B cell (primary cell): ENCODE measurements around the gene SLC36A4. TPM values are rescaled to one million over a fixed set of nuclear protein-coding genes. Genes with fewer than 3 reads are reported as not detected.
"Not testable (repeated sequence)": the region's sequence is repeated elsewhere in the genome, so short reads cannot be mapped to it uniquely, and the experiment has no call there.

Experiments
- ATAC-seq: fragments of 200-7000 bp; cut with Tn5 transposase; one replicate; pipeline ENCODE4 v1.10.0; 2021; ENCODE audit warnings: low read depth, mild to moderate bottlenecking, moderate number of reproducible peaks, moderate library complexity
- CTCF ChIA-PET: fragments of 350-600 bp; sonication (Branson Sonifier 250); formaldehyde crosslinking; loops from one replicate; lab custom pipeline; 2021; ENCODE audit warnings: antibody characterized with exemption, inconsistent platforms; lab: Charles Lee
- POLR2A ChIA-PET: fragments of 350-600 bp; sonication (Branson Sonifier 250); formaldehyde crosslinking; loops from one replicate; lab custom pipeline; 2021; ENCODE audit warnings: antibody characterized with exemption; lab: Charles Lee
- DNase-seq: peaks from one replicate; pipeline ENCODE4 v3.0.0; 2013
- H2AFZ ChIP-seq: 2 replicates; pipeline ENCODE4 v1.6.1; 2012; ENCODE audit warnings: mild to moderate bottlenecking, low read depth, low read length; ENCODE audit not compliant: insufficient read depth, poor library complexity, severe bottlenecking
- H3K27ac ChIP-seq, 2 donors: 1 replicate in 1 of 2; 2 replicates in 1 of 2; pipeline ENCODE4 v1.5.1; 2012 to 2013; ENCODE audit warnings: low read length in 2 of 2, mild to moderate bottlenecking in 2 of 2, moderate library complexity in 1 of 2
- H3K27me3 ChIP-seq, 4 experiments: fragments of 200-600 bp in 1 of 4; sonication (generic) in 1 of 4; replicated peaks in 1 of 4; 1 replicate in 2 of 4; 2 replicates in 2 of 4; pipeline versions ENCODE4 v1.6.1 to v1.7.0; 2013 to 2016; ENCODE audit warnings: low read length in 3 of 4, mild to moderate bottlenecking in 2 of 4, mixed read lengths in 1 of 4, moderate library complexity in 1 of 4; ENCODE audit not compliant: insufficient read depth in 4 of 4, control insufficient read depth in 3 of 4; ENCODE audit errors: control extremely low read depth in 1 of 4
- H3K36me3 ChIP-seq, 2 experiments: replicated peaks in 1 of 2; 1 replicate in 1 of 2; 2 replicates in 1 of 2; pipeline versions ENCODE4 v1.6.1 to v1.7.1; 2013; ENCODE audit warnings: low read length in 1 of 2; ENCODE audit not compliant: insufficient read depth in 2 of 2, control insufficient read depth in 1 of 2; ENCODE audit errors: control extremely low read depth in 1 of 2, extremely low read depth in 1 of 2
- H3K4me1 ChIP-seq, 2 donors: fragments of 200-600 bp in 1 of 2; sonication (generic) in 1 of 2; 1 replicate in 1 of 2; 2 replicates in 1 of 2; pipeline versions ENCODE4 v1.5.1 to v1.6.1; 2013 to 2017; ENCODE audit warnings: low read length in 2 of 2; ENCODE audit not compliant: control insufficient read depth in 2 of 2, insufficient read depth in 2 of 2
- H3K4me2 ChIP-seq: replicated peaks from 2 replicates; pipeline ENCODE3; 2012; ENCODE audit warnings: mild to moderate bottlenecking, low read depth, low read length; ENCODE audit not compliant: poor library complexity, severe bottlenecking
- H3K4me3 ChIP-seq, 5 experiments: fragments of 200-600 bp in 1 of 5; sonication (generic) in 1 of 5; 1 replicate in 3 of 5; 2 replicates in 2 of 5; pipeline versions ENCODE4 v1.5.1 to v1.7.0; 2011 to 2016; ENCODE audit warnings: low read length in 4 of 5, mild to moderate bottlenecking in 4 of 5, low read depth in 2 of 5, control low read depth in 1 of 5, moderate library complexity in 1 of 5; ENCODE audit not compliant: insufficient read depth in 1 of 5; ENCODE audit errors: control extremely low read depth in 1 of 5, extremely low read depth in 1 of 5
- H3K79me2 ChIP-seq: fragments of 200-600 bp; sonication (generic); one replicate; pipeline ENCODE4 v1.6.0; 2016; ENCODE audit warnings: low read length; ENCODE audit not compliant: control insufficient read depth, insufficient read depth
- H3K9ac ChIP-seq: fragments of 200-600 bp; sonication (generic); 2 replicates; pipeline ENCODE4 v1.6.1; 2017; ENCODE audit warnings: mild to moderate bottlenecking, low read length, moderate library complexity
- H3K9me3 ChIP-seq, 3 donors: one replicate each; pipeline versions ENCODE4 v1.6.1 to v1.7.1; 2013; ENCODE audit warnings: low read length in 2 of 3; ENCODE audit not compliant: control insufficient read depth in 2 of 3, insufficient read depth in 1 of 3; ENCODE audit errors: control extremely low read depth in 1 of 3
- H4K20me1 ChIP-seq: 2 replicates; pipeline ENCODE4 v1.6.0; 2012; ENCODE audit warnings: mild to moderate bottlenecking, low read length; ENCODE audit not compliant: insufficient read depth, control insufficient read depth, poor library complexity, severe bottlenecking
- H3K27ac Mint-ChIP-seq: one replicate; pipeline ENCODE4 v1.8.0; 2021; ENCODE audit warnings: mixed read lengths
- H3K27me3 Mint-ChIP-seq: one replicate; pipeline ENCODE4 v1.8.0; 2021; ENCODE audit warnings: mixed read lengths
- H3K4me1 Mint-ChIP-seq: one replicate; pipeline ENCODE4 v1.8.0; 2021; ENCODE audit warnings: mixed read lengths
- H3K4me3 Mint-ChIP-seq: one replicate; pipeline ENCODE4 v1.8.0; 2021; ENCODE audit warnings: mixed read lengths
- H3K9me3 Mint-ChIP-seq: one replicate; pipeline ENCODE4 v1.8.0; 2022; ENCODE audit warnings: mixed read lengths; ENCODE audit not compliant: insufficient read depth
- EZH2 ChIP-seq: IDR thresholded peaks from 2 replicates; pipeline ENCODE4 v1.6.1; 2012; ENCODE audit warnings: borderline replicate concordance, low read depth, mild to moderate bottlenecking, moderate library complexity, low read length; ENCODE audit not compliant: insufficient read depth, poor library complexity, severe bottlenecking
- WGBS: methylation state at CpG from one replicate; pipeline ENCODE4 v1.1.5; 2013; ENCODE audit warnings: missing lambda C conversion rate; ENCODE audit not compliant: insufficient coverage; 5-methylcytosine and 5-hydroxymethylcytosine counted together
- intact Hi-C: fragments of 100-400 bp; cut with micrococcal nuclease; formaldehyde crosslinking; loops from one replicate; pipeline ENCODE4 v1.10.0; 2022
- polyA plus RNA-seq: library from polyadenylated mRNA; depleted of rRNA; stranded (reverse); fragments of >200 nt; gene quantifications from 2 replicates; pipeline ENCODE4 v1.2.3, GENCODE V29; 2012
- total RNA-seq, 2 donors: library from RNA; stranded (reverse); fragments of 120-200 nt in 1 of 2; gene quantifications; 1 replicate in 1 of 2; 2 replicates in 1 of 2; pipeline versions ENCODE4 v1.2.3 to v1.2.4, GENCODE V29; 2013 to 2022
- TF ChIP-seq, protein P1 (sequence below): fragments of 200-600 bp; IDR thresholded peaks from one replicate; pipeline ENCODE4 v1.8.0; 2022; ENCODE audit warnings: antibody characterized with exemption, mild to moderate bottlenecking

SLC36A4 gene
- total and polyA plus RNA-seq, 2 donors (not counting 1 experiment from before 2014, with no cell fraction given): 8.6 to 28.2 TPM

DNA sequence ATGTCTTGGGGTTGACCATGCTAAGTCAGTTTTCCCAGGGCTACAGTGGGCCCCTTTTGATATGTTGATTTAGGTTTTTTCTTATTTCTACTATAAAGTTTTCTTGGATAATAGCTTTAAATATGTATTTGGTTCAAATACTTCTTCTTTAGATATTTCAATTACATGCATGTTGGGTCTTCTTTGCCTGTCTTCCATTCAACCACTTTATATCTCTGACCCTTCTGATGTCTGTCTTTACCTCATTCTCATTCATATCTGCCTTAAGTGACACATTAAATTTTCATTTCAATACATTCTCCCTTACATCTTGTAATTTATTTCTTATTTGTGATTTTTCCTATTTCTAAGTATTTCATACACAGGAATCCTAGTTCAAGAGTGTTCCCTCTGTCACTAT lies 10.5 kb downstream of the SLC36A4 start:
- Histone ChIP-seq H3K27me3 (no peaks in the 10 kb centered on the region), H2AFZ (no peak overlapping the region), H3K4me1 (no peaks in the 10 kb centered on the region), H3K9me3 (peaks cover 0 to 9% (median 3%) of the 10 kb centered on the region in 3 donors), H3K9ac (no peak overlapping the region), H4K20me1 (peaks cover 9% of the 10 kb centered on the region), H3K79me2 (peaks cover 15% of the 10 kb centered on the region), H3K27ac (no peak overlapping the region), H3K36me3 (peaks cover 5 to 6% of the 10 kb centered on the region in 2 experiments), H3K4me2 (no peak overlapping the region), H3K4me3 (no peak overlapping the region)
- ChIA-PET POLR2A (no interaction called here), CTCF (no interaction called here)
- TF ChIP-seq, protein P1, sequence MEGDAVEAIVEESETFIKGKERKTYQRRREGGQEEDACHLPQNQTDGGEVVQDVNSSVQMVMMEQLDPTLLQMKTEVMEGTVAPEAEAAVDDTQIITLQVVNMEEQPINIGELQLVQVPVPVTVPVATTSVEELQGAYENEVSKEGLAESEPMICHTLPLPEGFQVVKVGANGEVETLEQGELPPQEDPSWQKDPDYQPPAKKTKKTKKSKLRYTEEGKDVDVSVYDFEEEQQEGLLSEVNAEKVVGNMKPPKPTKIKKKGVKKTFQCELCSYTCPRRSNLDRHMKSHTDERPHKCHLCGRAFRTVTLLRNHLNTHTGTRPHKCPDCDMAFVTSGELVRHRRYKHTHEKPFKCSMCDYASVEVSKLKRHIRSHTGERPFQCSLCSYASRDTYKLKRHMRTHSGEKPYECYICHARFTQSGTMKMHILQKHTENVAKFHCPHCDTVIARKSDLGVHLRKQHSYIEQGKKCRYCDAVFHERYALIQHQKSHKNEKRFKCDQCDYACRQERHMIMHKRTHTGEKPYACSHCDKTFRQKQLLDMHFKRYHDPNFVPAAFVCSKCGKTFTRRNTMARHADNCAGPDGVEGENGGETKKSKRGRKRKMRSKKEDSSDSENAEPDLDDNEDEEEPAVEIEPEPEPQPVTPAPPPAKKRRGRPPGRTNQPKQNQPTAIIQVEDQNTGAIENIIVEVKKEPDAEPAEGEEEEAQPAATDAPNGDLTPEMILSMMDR: no peak
- TF ChIP-seq EZH2: no peak
- DNase-seq: no peak
- no peak for ATAC-seq
- intact Hi-C loops: no loop called here
- Mint-ChIP-seq H3K4me3 (no peak overlapping the region), H3K9me3 (peaks cover 6% of the 10 kb centered on the region), H3K27ac (no peak overlapping the region), H3K27me3 (no peaks in the 10 kb centered on the region), H3K4me1 (peaks cover 6% of the 10 kb centered on the region)

DNA sequence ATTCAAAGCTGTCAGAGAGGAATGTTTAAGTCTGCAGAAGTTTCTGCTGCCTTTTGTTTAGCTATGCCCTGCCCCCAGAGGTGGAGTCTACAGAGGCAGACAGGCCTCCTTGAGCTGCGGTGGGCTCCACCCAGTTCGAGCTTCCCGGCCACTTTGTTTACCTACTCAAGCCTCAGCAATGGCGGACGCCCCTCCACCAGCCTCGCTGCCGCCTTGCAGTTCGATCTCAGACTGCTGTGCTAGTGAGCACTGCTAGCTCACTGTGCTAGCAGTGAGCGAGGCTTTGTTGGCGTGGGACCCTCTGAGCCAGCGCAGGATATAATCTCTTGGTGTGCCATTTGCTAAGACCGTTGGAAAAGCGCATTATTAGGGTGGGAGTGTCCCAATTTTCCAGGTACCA lies 19.9 kb downstream of the SLC36A4 start:
- H3K9me3 Mint-ChIP-seq, H3K79me2 ChIP-seq, ATAC-seq, H3K27ac Mint-ChIP-seq, intact Hi-C loops, DNase-seq, H3K9ac ChIP-seq, H3K27ac ChIP-seq, H3K27me3 Mint-ChIP-seq, H2AFZ ChIP-seq, H4K20me1 ChIP-seq, H3K4me1 ChIP-seq, CTCF ChIA-PET, H3K27me3 ChIP-seq, H3K4me3 ChIP-seq, H3K4me2 ChIP-seq, H3K4me1 Mint-ChIP-seq, H3K9me3 ChIP-seq, POLR2A ChIA-PET, H3K4me3 Mint-ChIP-seq: not testable (repeated sequence)
- WGBS: 99% methylated on average over 11 of the region's 13 CpGs
- peaks cover 7 to 16% of the 10 kb centered on the region in 2 experiments for H3K36me3 ChIP-seq
